Measurements from ENCODE around the gene PNP.

- TF ChIP-seq EP300 (IDR thresholded peaks at IDR 0.05) (no peak), CTCF (IDR thresholded peaks at IDR 0.05) (no peak), POLR2A (IDR thresholded peaks at IDR 0.05) (no peak), POLR2AphosphoS5 (IDR thresholded peaks at IDR 0.05) (no peak)
These were observed 43.1 kb downstream of the PNP start for GRCh38 chr14:20512177-20512905.

All from stomach (tissue), 4 donors.